HCT116 (cell line): ENCODE results near the gene ZCWPW2. TPM values are rescaled to one million over a fixed set of nuclear protein-coding genes. Genes with fewer than 3 reads are reported as not detected.

Source experiments
- ATAC-seq: fragments of 200-7000 bp; cut with Tn5 transposase; 2 replicates; pipeline ENCODE4 v1.9.1; 2020; ENCODE audit warnings: mild to moderate bottlenecking, moderate library complexity
- BruUV-seq: library from RNA; stranded (reverse); fragments of 400-500 nt; replicated peaks from 2 replicates; lab custom pipeline; 2021; lab: Mats Ljungman, UMichigan
- CTCF ChIA-PET: fragments of 300-600 bp; sonication (Branson Sonifier 250); formaldehyde crosslinking; loops from one replicate; lab custom pipeline; 2021; ENCODE audit warnings: antibody characterized with exemption; lab: Charles Lee
- POLR2A ChIA-PET: fragments of 300-600, 350-600 bp; sonication (Branson Sonifier 250); formaldehyde crosslinking; loops from one replicate; lab custom pipeline; 2021; ENCODE audit warnings: antibody characterized with exemption; lab: Charles Lee
- RAD21 ChIA-PET, 2 experiments: fragments of 300-600 bp; sonication (Branson Sonifier 250); formaldehyde crosslinking; loops; one replicate each; lab custom pipeline; 2023; ENCODE audit warnings: low total read pairs in 2 of 2; ENCODE audit not compliant: uncharacterized antibody in 2 of 2, unreplicated experiment in 2 of 2, low non-redundant PET in 1 of 2; lab: Charles Lee
- DNase-seq: peaks from one replicate; pipeline ENCODE4 v3.0.0-alpha.2; 2010; ENCODE audit warnings: low read depth, low spot score
- H2AFZ ChIP-seq: fragments of 200-600 bp; shearing (Covaris generic), sonication (generic); 2 replicates; pipeline ENCODE4 v1.6.1; 2017; ENCODE audit warnings: low read depth, mixed run types, mixed read lengths, antibody characterized with exemption, low read length; ENCODE audit not compliant: poor library complexity, severe bottlenecking
- H3K27ac ChIP-seq: 2 replicates; pipeline ENCODE4 v1.5.1; 2012; ENCODE audit warnings: low read depth, low read length
- H3K27me3 ChIP-seq: fragments of 200-600 bp; sonication (generic); 2 replicates; pipeline ENCODE4 v1.6.1; 2016; ENCODE audit warnings: mixed run types, low read length, mixed read lengths; ENCODE audit not compliant: insufficient read depth
- H3K36me3 ChIP-seq, 2 experiments: fragments of 200-500 bp in 1 of 2; fragments of 200-600 bp in 1 of 2; sonication (Bioruptor generic) in 1 of 2; sonication (generic) in 1 of 2; 2 replicates each; pipeline versions ENCODE4 v1.5.1 to v1.6.1; 2014 to 2016; ENCODE audit warnings: low read length in 2 of 2, inconsistent platforms in 1 of 2, mixed read lengths in 1 of 2, mixed run types in 1 of 2; ENCODE audit not compliant: insufficient read depth in 2 of 2, control insufficient read depth in 1 of 2
- H3K4me1 ChIP-seq, 2 experiments: fragments of 200-600 bp in 1 of 2; sonication (generic) in 1 of 2; 2 replicates each; pipeline versions ENCODE4 v1.5.1 to v1.6.1; 2012 to 2017; ENCODE audit warnings: low read length in 2 of 2, inconsistent platforms in 1 of 2, mild to moderate bottlenecking in 1 of 2, mixed read lengths in 1 of 2, mixed run types in 1 of 2, moderate library complexity in 1 of 2; ENCODE audit not compliant: insufficient read depth in 2 of 2, control insufficient read depth in 1 of 2
- H3K4me2 ChIP-seq: fragments of 200-600 bp; sonication (generic); 2 replicates; pipeline ENCODE4 v1.6.1; 2017; ENCODE audit warnings: mixed run types, low read length, mixed read lengths
- H3K4me3 ChIP-seq, 2 experiments: fragments of 200-600 bp in 1 of 2; sonication (generic) in 1 of 2; replicated peaks in 1 of 2; 2 replicates each; pipeline ENCODE4 v1.5.1; 2011 to 2016; ENCODE audit warnings: low read length in 2 of 2, control low read depth in 1 of 2, low read depth in 1 of 2, mild to moderate bottlenecking in 1 of 2, mixed read lengths in 1 of 2, mixed run types in 1 of 2
- H3K79me2 ChIP-seq: fragments of 200-600 bp; sonication (generic); 2 replicates; pipeline ENCODE4 v1.6.1; 2017; ENCODE audit warnings: mild to moderate bottlenecking, mixed run types, low read length, moderate library complexity, mixed read lengths; ENCODE audit not compliant: insufficient read depth
- H3K9ac ChIP-seq: fragments of 200-600 bp; sonication (generic); 2 replicates; pipeline ENCODE4 v1.6.1; 2016; ENCODE audit warnings: low read length, mixed read lengths
- H3K9me2 ChIP-seq: fragments of 200-600 bp; sonication (generic), shearing (Covaris generic); 2 replicates; pipeline ENCODE4 v1.6.1; 2017; ENCODE audit warnings: mixed run types, mild to moderate bottlenecking, moderate library complexity; ENCODE audit not compliant: insufficient read depth
- H3K9me3 ChIP-seq, 2 experiments: fragments of 200-500 bp in 1 of 2; fragments of 200-600 bp in 1 of 2; sonication (Bioruptor generic) in 1 of 2; sonication (generic) in 1 of 2; 2 replicates each; pipeline ENCODE4 v1.6.1; 2014 to 2017; ENCODE audit warnings: low read length in 2 of 2, mixed read lengths in 2 of 2, inconsistent platforms in 1 of 2, low read depth in 1 of 2, mild to moderate bottlenecking in 1 of 2, mixed run types in 1 of 2, moderate library complexity in 1 of 2; ENCODE audit not compliant: control insufficient read depth in 1 of 2, insufficient read depth in 1 of 2
- H4K20me1 ChIP-seq: fragments of 200-600 bp; sonication (generic), shearing (Covaris generic); 2 replicates; pipeline ENCODE4 v1.6.1; 2017; ENCODE audit warnings: mixed run types, mild to moderate bottlenecking, moderate library complexity; ENCODE audit not compliant: insufficient read depth
- CEBPB ChIP-seq: IDR thresholded peaks from 2 replicates; pipeline ENCODE4 v1.6.1; 2012; ENCODE audit warnings: low read depth
- ELF1 ChIP-seq: IDR thresholded peaks from 2 replicates; pipeline ENCODE4 v1.6.1; 2012; ENCODE audit warnings: low read depth, borderline replicate concordance
- EZH2 ChIP-seq: fragments of 200-600 bp; sonication (generic); IDR thresholded peaks from 2 replicates; pipeline ENCODE4 v1.6.1; 2017; ENCODE audit warnings: antibody characterized with exemption, mixed run types
- EZH2phosphoT487 ChIP-seq: fragments of 200-600 bp; IDR thresholded peaks from 2 replicates; pipeline ENCODE4 v1.6.1; 2018; ENCODE audit warnings: antibody characterized with exemption, borderline replicate concordance
- JUND ChIP-seq: IDR thresholded peaks from 2 replicates; pipeline ENCODE4 v1.6.1; 2012
- POLR2AphosphoS5 ChIP-seq: IDR thresholded peaks from 2 replicates; pipeline ENCODE4 v1.6.1; 2011; ENCODE audit warnings: mild to moderate bottlenecking, low read depth, low read length, moderate library complexity
- RAD21 ChIP-seq: IDR thresholded peaks from 2 replicates; pipeline ENCODE4 v1.6.1; 2012; ENCODE audit warnings: low read depth, mild to moderate bottlenecking
- SRF ChIP-seq: IDR thresholded peaks from 2 replicates; pipeline ENCODE4 v1.6.1; 2012; ENCODE audit warnings: low read depth
- YY1 ChIP-seq: IDR thresholded peaks from 2 replicates; pipeline ENCODE4 v1.6.1; 2011; ENCODE audit warnings: low read length, low read depth, moderate library complexity, mild to moderate bottlenecking; ENCODE audit not compliant: insufficient replicate concordance; ENCODE audit errors: extremely low read depth
- intact Hi-C: fragments of 100-400 bp; cut with micrococcal nuclease; formaldehyde crosslinking; loops from 2 replicates; pipeline ENCODE4 v1.10.0; 2022
- total RNA-seq: library from RNA; stranded (reverse); gene quantifications from one replicate; pipeline ENCODE4 v1.2.1, GENCODE V29; 2021; ENCODE audit not compliant: unreplicated experiment
- TF ChIP-seq, protein P1 (sequence below), 3 experiments: fragments of 200-600 bp in 1 of 3; sonication (generic) in 1 of 3; IDR thresholded peaks in 2 of 3; conservative IDR thresholded peaks in 1 of 3; 2 replicates each; pipeline ENCODE4 v1.5.1; 2012 to 2017; ENCODE audit warnings: low read depth in 2 of 3, low read length in 2 of 3, antibody characterized with exemption in 1 of 3, borderline replicate concordance in 1 of 3, control low read depth in 1 of 3, mild to moderate bottlenecking in 1 of 3, mixed read lengths in 1 of 3, mixed run types in 1 of 3, moderate library complexity in 1 of 3; ENCODE audit not compliant: insufficient read depth in 1 of 3

ZCWPW2 gene
- total RNA-seq, 1 experiment from 2014 or later = 1.1 TPM

DNA sequence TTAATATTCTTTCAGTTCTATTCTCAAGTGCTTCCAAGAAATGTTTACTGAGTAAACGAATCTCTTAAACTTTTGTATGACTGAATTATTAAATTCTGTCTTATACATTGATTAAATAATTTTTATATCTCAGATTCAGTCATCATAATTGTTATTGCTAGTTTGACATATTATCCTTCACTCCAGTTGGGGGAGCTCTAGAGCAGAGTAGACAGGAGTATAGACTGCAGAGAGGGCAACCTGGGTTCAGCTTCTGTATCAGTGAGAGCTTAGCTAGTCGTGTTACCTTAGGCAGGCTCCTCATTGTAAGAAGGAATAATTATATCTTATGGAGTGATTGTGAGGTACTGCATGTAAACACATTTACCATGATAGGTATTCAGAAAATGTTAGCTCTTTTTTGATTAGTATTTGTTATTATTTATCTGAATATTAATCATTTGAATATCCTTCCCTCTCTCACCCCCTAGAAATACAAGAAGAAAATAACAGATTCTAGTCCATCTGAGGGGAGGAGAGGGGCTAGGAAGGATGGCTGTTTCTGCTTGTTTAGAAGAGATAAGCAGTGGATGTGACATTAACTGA lies 31.0 kb upstream of the ZCWPW2 start:
- H3K9me2 ChIP-seq = no peaks in the 10 kb centered on the region
- no peak overlapping the region for H3K9ac ChIP-seq
- RAD21 ChIA-PET = interaction anchor here in 1 of 2 experiments (0.6 kb wide), 1 partner anchor 606 kb away, joined by 3 read pairs; no protein-coding TSS in a partner anchor
- TF ChIP-seq ELF1 (no peak), CEBPB (no peak), EZH2phosphoT487 (no peak), POLR2AphosphoS5 (no peak), JUND (no peak), YY1 (no peak), EZH2 (no peak), SRF (no peak), RAD21 (peak; percentile 36; the same call in 1 of the 2 replicates)
- TF ChIP-seq, protein P1, sequence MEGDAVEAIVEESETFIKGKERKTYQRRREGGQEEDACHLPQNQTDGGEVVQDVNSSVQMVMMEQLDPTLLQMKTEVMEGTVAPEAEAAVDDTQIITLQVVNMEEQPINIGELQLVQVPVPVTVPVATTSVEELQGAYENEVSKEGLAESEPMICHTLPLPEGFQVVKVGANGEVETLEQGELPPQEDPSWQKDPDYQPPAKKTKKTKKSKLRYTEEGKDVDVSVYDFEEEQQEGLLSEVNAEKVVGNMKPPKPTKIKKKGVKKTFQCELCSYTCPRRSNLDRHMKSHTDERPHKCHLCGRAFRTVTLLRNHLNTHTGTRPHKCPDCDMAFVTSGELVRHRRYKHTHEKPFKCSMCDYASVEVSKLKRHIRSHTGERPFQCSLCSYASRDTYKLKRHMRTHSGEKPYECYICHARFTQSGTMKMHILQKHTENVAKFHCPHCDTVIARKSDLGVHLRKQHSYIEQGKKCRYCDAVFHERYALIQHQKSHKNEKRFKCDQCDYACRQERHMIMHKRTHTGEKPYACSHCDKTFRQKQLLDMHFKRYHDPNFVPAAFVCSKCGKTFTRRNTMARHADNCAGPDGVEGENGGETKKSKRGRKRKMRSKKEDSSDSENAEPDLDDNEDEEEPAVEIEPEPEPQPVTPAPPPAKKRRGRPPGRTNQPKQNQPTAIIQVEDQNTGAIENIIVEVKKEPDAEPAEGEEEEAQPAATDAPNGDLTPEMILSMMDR (IDR thresholded peaks at IDR 0.05 in 2 of 3, conservative IDR thresholded peaks at IDR 0.05 in 1 of 3; ENCODE audit: borderline replicate concordance in 1 of 3, insufficient read depth in 1 of 3, low read depth in 2 of 3, low read length in 2 of 3) = peak; percentile 43 to 68 (median 66); a peak in 5 of 6 replicates
- TF ChIP-seq, all 23 proteins: peak for 2
- DNase-seq (peak; percentile 28), ATAC-seq (peak; percentile 96)
- Histone ChIP-seq H3K9me3 (no peaks in the 10 kb centered on the region), H3K79me2 (no peaks in the 10 kb centered on the region), H3K27me3 (no peaks in the 10 kb centered on the region), H3K27ac (no peak overlapping the region), H3K4me2 (no peak overlapping the region), H2AFZ (no peak overlapping the region), H3K36me3 (no peaks in the 10 kb centered on the region; a peak in 1 of 4 replicates), H3K4me3 (no peak overlapping the region), H3K4me1 (no peaks in the 10 kb centered on the region), H4K20me1 (no peaks in the 10 kb centered on the region; the same call in 1 of the 2 replicates)
- ChIA-PET CTCF (interaction anchor here (0.7 to 1.2 kb wide), 11 partner anchors 9 to 613 kb away, joined by 3 to 13 read pairs (median 4); partner anchors contain the start of gene EOMES), POLR2A (interaction anchor here (1.1 kb wide), 1 partner anchor 596 kb away, joined by 5 read pairs; the partner anchor contains the start of gene EOMES)
- intact Hi-C loops = no loop called here
- no TSS peak for BruUV-seq
